BJ (cell line): ENCODE data around the gene CHRNA10. TPM values are rescaled to one million over a fixed set of nuclear protein-coding genes. Genes with fewer than 3 reads are reported as not detected.

Experiments used
- CTCF ChIA-PET: fragments of 350-600 bp; formaldehyde crosslinking; extraction: SDS; loops from one replicate; lab custom pipeline; 2021; ENCODE audit warnings: antibody characterized with exemption, inconsistent platforms; lab: Yijun Ruan, JAX
- POLR2A ChIA-PET: fragments of 300-600 bp; sonication (Branson Sonifier 250); formaldehyde crosslinking; extraction: SDS; loops from one replicate; lab custom pipeline; 2021; ENCODE audit warnings: antibody characterized with exemption; lab: Charles Lee
- DNase-seq: peaks from one replicate; pipeline ENCODE4 v3.0.0-alpha.2; 2011; ENCODE audit warnings: low read depth
- H3K27me3 ChIP-seq: 2 replicates; pipeline ENCODE4 v1.6.0; 2011; ENCODE audit warnings: low read length; ENCODE audit not compliant: control insufficient read depth, insufficient read depth
- H3K36me3 ChIP-seq: 2 replicates; pipeline ENCODE4 v1.5.1; 2011; ENCODE audit warnings: low read length; ENCODE audit not compliant: control insufficient read depth, insufficient read depth
- H3K4me3 ChIP-seq: 2 replicates; pipeline ENCODE4 v1.5.1; 2011; ENCODE audit warnings: low read depth, mild to moderate bottlenecking, control low read depth, low read length
- CTCF ChIP-seq: IDR thresholded peaks from 2 replicates; pipeline ENCODE4 v1.5.1; 2011; ENCODE audit warnings: low read depth, mild to moderate bottlenecking, control low read depth, inconsistent platforms, low read length, moderate library complexity; ENCODE audit not compliant: insufficient read depth
- polyA plus RNA-seq: library from polyadenylated mRNA; depleted of rRNA; stranded (reverse); fragments of >200 nt; gene quantifications from 2 replicates; pipeline ENCODE4 v1.2.3, GENCODE V29; 2011

CHRNA10 gene
- polyA plus RNA-seq, 1 experiment: 0.63 TPM

- H3K4me3 ChIP-seq: no peak overlapping the region
- CTCF ChIA-PET: interaction anchor here (1.8 kb wide), 1 partner anchor 13 kb away, joined by 4 read pairs; no protein-coding TSS in a partner anchor
- POLR2A ChIA-PET: no interaction called here
Observed at GRCh38 chr11:3623767-3624458, 47.3 kb downstream of the CHRNA10 start.

GRCh38 chr11:3623121-3623520 lies 48.1 kb downstream of the CHRNA10 start:
- Histone ChIP-seq H3K36me3 (no peaks in the 10 kb centered on the region), H3K27me3 (no peaks in the 10 kb centered on the region), H3K4me3 (no peak overlapping the region)
- TF ChIP-seq CTCF: no peak
- DNase-seq: no peak
- ChIA-PET POLR2A (no interaction called here), CTCF (interaction anchor here (1.8 kb wide), 1 partner anchor 13 kb away, joined by 4 read pairs; no protein-coding TSS in a partner anchor)

More at GRCh38 chr11:3623767-3624458, 47.3 kb downstream of the CHRNA10 start:
- no peak for TF ChIP-seq CTCF
- DNase-seq: no peak
- no peaks in the 10 kb centered on the region for H3K36me3 ChIP-seq
- no peaks in the 10 kb centered on the region for H3K27me3 ChIP-seq

GRCh38 chr11:3622521-3622920 lies 48.7 kb downstream of the CHRNA10 start:
- DNase-seq: no peak
- Histone ChIP-seq H3K36me3 (no peaks in the 10 kb centered on the region), H3K27me3 (no peaks in the 10 kb centered on the region), H3K4me3 (no peak overlapping the region)
- CTCF ChIA-PET: interaction anchor here (1.8 kb wide), 1 partner anchor 12 kb away, joined by 4 read pairs; no protein-coding TSS in a partner anchor
- no peak for TF ChIP-seq CTCF
- POLR2A ChIA-PET: no interaction called here

- ChIA-PET CTCF (interaction anchor here (1.2 to 2.7 kb wide), 3 partner anchors 8 to 190 kb away, joined by 3 to 11 read pairs (median 8); partner anchors contain the start of gene PGAP2), POLR2A (no interaction called here)
- TF ChIP-seq CTCF: no peak
- Histone ChIP-seq H3K4me3 (no peak overlapping the region), H3K36me3 (no peaks in the 10 kb centered on the region), H3K27me3 (no peaks in the 10 kb centered on the region)
- DNase-seq: no peak
Observed at GRCh38 chr11:3617990-3618389, 53.2 kb downstream of the CHRNA10 start.

GRCh38 chr11:3616721-3617460 lies 54.3 kb downstream of the CHRNA10 start:
- Histone ChIP-seq H3K4me3 (no peak overlapping the region), H3K36me3 (no peaks in the 10 kb centered on the region), H3K27me3 (no peaks in the 10 kb centered on the region)
- CTCF ChIA-PET: interaction anchor here (1.0 to 2.7 kb wide), 2 partner anchors 17 to 191 kb away, joined by 3 to 11 read pairs; partner anchors contain the start of gene PGAP2
- POLR2A ChIA-PET: no interaction called here
- TF ChIP-seq CTCF: no peak
- no peak for DNase-seq
